Neural progenitor cell (in vitro differentiated cells): ENCODE data around the gene ZDHHC7. TPM values are rescaled to one million over a fixed set of nuclear protein-coding genes. Genes with fewer than 3 reads are reported as not detected.

Experiments used
- DNase-seq: peaks from one replicate; pipeline ENCODE4 v3.0.0-alpha.2; 2016; ENCODE audit warnings: low spot score
- H2AFZ ChIP-seq: fragments of 200-600 bp; sonication (generic); replicated peaks from 2 replicates; pipeline ENCODE4 v1.6.1; 2016; ENCODE audit warnings: antibody characterized with exemption
- H3F3A ChIP-seq: fragments of 200-600 bp; sonication (generic); 2 replicates; pipeline ENCODE4 v1.6.1; 2016; ENCODE audit warnings: antibody characterized with exemption, low read depth
- H3K27ac ChIP-seq: fragments of 200-600 bp; sonication (generic); 2 replicates; pipeline ENCODE4 v1.5.1; 2016; ENCODE audit warnings: mild to moderate bottlenecking
- H3K27me3 ChIP-seq: fragments of 200-600 bp; sonication (generic); 2 replicates; pipeline ENCODE4 v1.6.1; 2016; ENCODE audit warnings: mild to moderate bottlenecking, moderate library complexity
- H3K36me3 ChIP-seq: fragments of 200-600 bp; sonication (generic); 2 replicates; pipeline ENCODE4 v1.5.1; 2016
- H3K4me1 ChIP-seq: fragments of 200-600 bp; sonication (generic); 2 replicates; pipeline ENCODE4 v1.6.1; 2016; ENCODE audit warnings: mixed run types
- H3K4me2 ChIP-seq: fragments of 200-600 bp; sonication (generic); 2 replicates; pipeline ENCODE4 v1.6.1; 2016
- H3K4me3 ChIP-seq: fragments of 200-600 bp; sonication (generic); 2 replicates; pipeline ENCODE4 v1.5.1; 2016
- H3K79me2 ChIP-seq: fragments of 200-600 bp; sonication (generic); 2 replicates; pipeline ENCODE4 v1.6.1; 2016; ENCODE audit warnings: low read depth
- H3K9ac ChIP-seq: fragments of 200-600 bp; sonication (generic); 2 replicates; pipeline ENCODE4 v1.6.1; 2016
- H3K9me3 ChIP-seq: fragments of 200-600 bp; sonication (generic); 2 replicates; pipeline ENCODE4 v1.5.1; 2016; ENCODE audit warnings: low read depth
- H4K20me1 ChIP-seq: fragments of 200-600 bp; sonication (generic); 2 replicates; pipeline ENCODE4 v1.6.1; 2016; ENCODE audit warnings: low read depth
- H3K27ac Mint-ChIP-seq: 3 replicates; pipeline ENCODE4 v1.8.0; 2021; ENCODE audit warnings: mixed read lengths
- H3K27me3 Mint-ChIP-seq: 2 replicates; pipeline ENCODE4 v1.8.0; 2022; ENCODE audit warnings: low read depth, mild to moderate bottlenecking, inconsistent platforms, moderate library complexity, mixed read lengths; ENCODE audit not compliant: insufficient read depth
- H3K36me3 Mint-ChIP-seq: 3 replicates; pipeline ENCODE4 v1.8.0; 2021; ENCODE audit warnings: mixed read lengths
- H3K4me1 Mint-ChIP-seq: 3 replicates; pipeline ENCODE4 v1.8.0; 2021; ENCODE audit warnings: mixed read lengths
- H3K4me3 Mint-ChIP-seq: 3 replicates; pipeline ENCODE4 v1.8.0; 2021; ENCODE audit warnings: mild to moderate bottlenecking, moderate library complexity, mixed read lengths
- H3K9me3 Mint-ChIP-seq: 3 replicates; pipeline ENCODE4 v1.8.0; 2020; ENCODE audit warnings: mixed read lengths
- EZH2 ChIP-seq: fragments of 200-600 bp; sonication (generic); IDR thresholded peaks from 2 replicates; pipeline ENCODE4 v1.6.1; 2017; ENCODE audit warnings: antibody characterized with exemption, mild to moderate bottlenecking, moderate library complexity
- EZH2phosphoT487 ChIP-seq: fragments of 200-600 bp; sonication (generic); IDR thresholded peaks from 2 replicates; pipeline ENCODE4 v1.6.1; 2017; ENCODE audit warnings: antibody characterized with exemption
- total RNA-seq: library from RNA; depleted of rRNA; stranded (reverse); fragments of >200 nt; gene quantifications from 2 replicates; pipeline ENCODE4 v1.2.3, GENCODE V29; 2015; ENCODE audit warnings: low replicate concordance
- TF ChIP-seq, protein P1 (sequence below): fragments of 200-600 bp; sonication (generic); IDR thresholded peaks from 2 replicates; pipeline ENCODE4 v1.5.1; 2017; ENCODE audit warnings: antibody characterized with exemption, mild to moderate bottlenecking

Gene ZDHHC7
- total RNA-seq, 1 donor from 2014 or later, result 57.0 TPM

DNA sequence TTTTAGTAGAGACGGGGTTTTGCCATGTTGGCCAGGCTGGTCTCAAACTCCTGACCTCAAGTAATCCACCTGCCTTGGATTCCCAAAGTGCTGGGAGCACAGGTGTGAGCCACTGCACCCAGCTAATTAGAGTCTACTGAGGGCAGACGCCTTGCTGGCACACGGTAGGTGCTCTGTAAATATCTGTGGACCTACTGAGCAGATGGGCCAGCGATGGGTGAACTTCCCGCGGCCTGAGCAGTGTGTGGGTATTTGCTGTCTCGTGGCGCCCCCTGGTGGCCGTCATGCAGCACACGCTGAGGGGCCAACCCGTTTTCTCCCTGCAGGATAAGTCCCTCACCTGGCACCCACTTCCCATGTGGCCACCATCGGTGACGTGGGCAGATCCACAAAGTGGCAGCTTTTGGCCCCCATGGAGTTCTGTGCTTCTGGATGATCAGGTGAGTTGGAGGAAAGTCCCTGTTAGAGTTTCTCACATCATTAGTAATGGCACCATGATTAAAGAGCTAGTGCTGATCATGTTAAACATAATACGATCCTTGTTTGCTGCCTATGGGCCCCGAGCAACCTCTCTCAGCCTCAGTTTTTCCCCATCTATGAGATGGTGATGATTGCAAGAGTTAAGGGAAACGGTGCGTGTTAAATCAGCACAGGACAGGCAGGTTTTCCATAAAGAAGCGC, 40.7 kb downstream of the ZDHHC7 start:
- Mint-ChIP-seq H3K4me3 (no peak overlapping the region), H3K27ac (no peak overlapping the region), H3K36me3 (peaks cover 8% of the 10 kb centered on the region), H3K4me1 (peaks cover 15% of the 10 kb centered on the region), H3K9me3 (peaks cover 5% of the 10 kb centered on the region), H3K27me3 (peaks cover 6% of the 10 kb centered on the region)
- H3K27me3 ChIP-seq, result no peaks in the 10 kb centered on the region
- no peak overlapping the region for H3K4me3 ChIP-seq
- TF ChIP-seq, protein P1, sequence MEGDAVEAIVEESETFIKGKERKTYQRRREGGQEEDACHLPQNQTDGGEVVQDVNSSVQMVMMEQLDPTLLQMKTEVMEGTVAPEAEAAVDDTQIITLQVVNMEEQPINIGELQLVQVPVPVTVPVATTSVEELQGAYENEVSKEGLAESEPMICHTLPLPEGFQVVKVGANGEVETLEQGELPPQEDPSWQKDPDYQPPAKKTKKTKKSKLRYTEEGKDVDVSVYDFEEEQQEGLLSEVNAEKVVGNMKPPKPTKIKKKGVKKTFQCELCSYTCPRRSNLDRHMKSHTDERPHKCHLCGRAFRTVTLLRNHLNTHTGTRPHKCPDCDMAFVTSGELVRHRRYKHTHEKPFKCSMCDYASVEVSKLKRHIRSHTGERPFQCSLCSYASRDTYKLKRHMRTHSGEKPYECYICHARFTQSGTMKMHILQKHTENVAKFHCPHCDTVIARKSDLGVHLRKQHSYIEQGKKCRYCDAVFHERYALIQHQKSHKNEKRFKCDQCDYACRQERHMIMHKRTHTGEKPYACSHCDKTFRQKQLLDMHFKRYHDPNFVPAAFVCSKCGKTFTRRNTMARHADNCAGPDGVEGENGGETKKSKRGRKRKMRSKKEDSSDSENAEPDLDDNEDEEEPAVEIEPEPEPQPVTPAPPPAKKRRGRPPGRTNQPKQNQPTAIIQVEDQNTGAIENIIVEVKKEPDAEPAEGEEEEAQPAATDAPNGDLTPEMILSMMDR, result peak; percentile 98
- TF ChIP-seq EZH2phosphoT487, result no peak
- TF ChIP-seq EZH2, result no peak
- H3K4me2 ChIP-seq, result no peak overlapping the region
- H3K79me2 ChIP-seq, result no peaks in the 10 kb centered on the region
- peak; percentile 91 for DNase-seq
- no peaks in the 10 kb centered on the region for H3K9me3 ChIP-seq
- no peaks in the 10 kb centered on the region for H4K20me1 ChIP-seq
- no peak overlapping the region for H2AFZ ChIP-seq
- H3K9ac ChIP-seq, result no peak overlapping the region
- H3F3A ChIP-seq, result peaks cover 9% of the 10 kb centered on the region
- H3K4me1 ChIP-seq, result no peaks in the 10 kb centered on the region
- H3K27ac ChIP-seq, result no peak overlapping the region
- no peaks in the 10 kb centered on the region for H3K36me3 ChIP-seq

DNA sequence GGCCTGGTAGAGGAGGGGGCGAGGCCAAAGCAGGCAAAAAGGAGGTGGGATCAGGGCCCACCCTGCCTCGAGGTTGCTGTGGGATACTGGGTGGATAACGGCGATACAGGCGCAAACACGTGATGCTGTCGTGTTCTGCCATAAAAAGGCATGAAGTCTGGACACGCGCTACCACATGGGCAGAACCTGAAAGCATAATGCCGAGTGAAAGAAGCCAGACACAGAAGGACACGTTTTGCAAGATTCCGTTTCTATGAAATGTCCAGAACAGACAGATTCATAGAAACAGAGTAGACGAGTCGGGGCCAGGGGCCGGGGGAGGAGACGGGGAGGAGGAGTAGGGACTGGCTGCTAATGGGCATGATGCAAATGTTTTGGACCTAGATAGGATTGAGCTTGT, 43.5 kb downstream of the ZDHHC7 start:
- H3K4me1 Mint-ChIP-seq, result peaks cover 15% of the 10 kb centered on the region
- DNase-seq, result no peak
- H3F3A ChIP-seq, result peaks cover 10% of the 10 kb centered on the region
- H3K4me2 ChIP-seq, result no peak overlapping the region
- no peak overlapping the region for H3K9ac ChIP-seq
- H3K36me3 ChIP-seq, result no peaks in the 10 kb centered on the region
- TF ChIP-seq, protein P1, result no peak
- TF ChIP-seq EZH2 (no peak), EZH2phosphoT487 (no peak)
- H3K36me3 Mint-ChIP-seq, result no peaks in the 10 kb centered on the region
- H3K27me3 Mint-ChIP-seq, result peaks cover 10% of the 10 kb centered on the region
- H3K4me3 ChIP-seq, result no peak overlapping the region
- H3K27me3 ChIP-seq, result no peaks in the 10 kb centered on the region
- H2AFZ ChIP-seq, result no peak overlapping the region
- no peaks in the 10 kb centered on the region for H4K20me1 ChIP-seq
- H3K9me3 Mint-ChIP-seq, result peaks cover 7% of the 10 kb centered on the region
- H3K4me1 ChIP-seq, result no peaks in the 10 kb centered on the region
- H3K9me3 ChIP-seq, result no peaks in the 10 kb centered on the region
- H3K27ac Mint-ChIP-seq, result no peak overlapping the region
- H3K4me3 Mint-ChIP-seq, result no peak overlapping the region
- H3K79me2 ChIP-seq, result no peaks in the 10 kb centered on the region
- H3K27ac ChIP-seq, result no peak overlapping the region

DNA sequence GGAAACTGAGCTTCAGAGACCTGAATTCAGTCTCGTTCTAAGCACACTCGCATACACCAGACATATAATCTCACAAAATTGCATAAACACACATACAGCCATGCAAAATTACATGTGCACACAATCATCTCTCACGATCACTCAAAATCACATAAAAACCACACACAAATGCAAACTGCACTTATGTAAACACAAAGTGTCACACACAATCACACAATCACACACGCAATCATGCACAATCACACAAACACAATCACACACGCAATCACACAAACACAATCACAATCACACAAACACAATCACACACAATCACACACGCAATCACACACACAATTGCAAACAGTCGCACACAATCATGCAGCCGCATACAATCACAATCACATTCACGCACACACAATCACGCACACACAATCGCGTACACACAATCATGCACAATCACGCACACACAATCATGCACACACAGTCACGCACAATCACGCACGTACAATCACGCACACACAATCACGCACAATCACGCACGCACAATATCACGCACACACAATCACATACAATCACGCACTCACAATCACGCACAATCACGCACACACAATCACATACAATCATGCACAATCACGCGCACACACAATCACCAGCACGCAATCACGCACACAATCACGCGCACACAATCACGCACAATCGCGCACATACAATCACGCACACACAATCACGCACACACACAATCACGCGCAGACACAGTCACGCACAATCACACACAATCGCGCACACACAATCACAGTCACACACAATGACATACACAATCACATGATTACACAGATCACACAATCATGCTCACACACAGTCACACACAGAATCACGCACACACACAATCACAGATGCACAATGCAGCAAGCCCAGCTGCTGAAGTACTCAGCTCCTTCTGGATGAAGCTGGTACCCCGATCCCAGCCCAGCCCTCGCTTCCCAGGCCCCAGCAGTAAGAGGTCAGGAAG, 45.6 kb downstream of the ZDHHC7 start:
- Histone ChIP-seq H3K4me2 (no peak overlapping the region), H2AFZ (no peak overlapping the region), H3K4me1 (no peaks in the 10 kb centered on the region), H3K79me2 (no peaks in the 10 kb centered on the region), H3K36me3 (no peaks in the 10 kb centered on the region), H4K20me1 (no peaks in the 10 kb centered on the region), H3K9ac (no peak overlapping the region), H3K27ac (no peak overlapping the region), H3K9me3 (no peaks in the 10 kb centered on the region), H3K4me3 (no peak overlapping the region), H3K27me3 (no peaks in the 10 kb centered on the region), H3F3A (peaks cover 10% of the 10 kb centered on the region)
- Mint-ChIP-seq H3K4me3 (peak overlapping the region; percentile 53), H3K9me3 (peaks cover 7% of the 10 kb centered on the region), H3K27me3 (peaks cover 10% of the 10 kb centered on the region), H3K36me3 (no peaks in the 10 kb centered on the region), H3K4me1 (peaks cover 20% of the 10 kb centered on the region), H3K27ac (peak overlapping the region; percentile 88)
- TF ChIP-seq EZH2phosphoT487, result no peak
- TF ChIP-seq EZH2, result no peak
- TF ChIP-seq, protein P1, result no peak
- no peak for DNase-seq
